GM18517 (cell line): ENCODE data around the gene SPEM2.

Experiments used
- ATAC-seq: cut with Tn5 transposase; IDR thresholded peaks from one replicate; pipeline ENCODE4 v1.9.1; 2021; ENCODE audit warnings: mild to moderate bottlenecking, moderate library complexity; ENCODE audit not compliant: unreplicated experiment

SPEM2 gene

DNA sequence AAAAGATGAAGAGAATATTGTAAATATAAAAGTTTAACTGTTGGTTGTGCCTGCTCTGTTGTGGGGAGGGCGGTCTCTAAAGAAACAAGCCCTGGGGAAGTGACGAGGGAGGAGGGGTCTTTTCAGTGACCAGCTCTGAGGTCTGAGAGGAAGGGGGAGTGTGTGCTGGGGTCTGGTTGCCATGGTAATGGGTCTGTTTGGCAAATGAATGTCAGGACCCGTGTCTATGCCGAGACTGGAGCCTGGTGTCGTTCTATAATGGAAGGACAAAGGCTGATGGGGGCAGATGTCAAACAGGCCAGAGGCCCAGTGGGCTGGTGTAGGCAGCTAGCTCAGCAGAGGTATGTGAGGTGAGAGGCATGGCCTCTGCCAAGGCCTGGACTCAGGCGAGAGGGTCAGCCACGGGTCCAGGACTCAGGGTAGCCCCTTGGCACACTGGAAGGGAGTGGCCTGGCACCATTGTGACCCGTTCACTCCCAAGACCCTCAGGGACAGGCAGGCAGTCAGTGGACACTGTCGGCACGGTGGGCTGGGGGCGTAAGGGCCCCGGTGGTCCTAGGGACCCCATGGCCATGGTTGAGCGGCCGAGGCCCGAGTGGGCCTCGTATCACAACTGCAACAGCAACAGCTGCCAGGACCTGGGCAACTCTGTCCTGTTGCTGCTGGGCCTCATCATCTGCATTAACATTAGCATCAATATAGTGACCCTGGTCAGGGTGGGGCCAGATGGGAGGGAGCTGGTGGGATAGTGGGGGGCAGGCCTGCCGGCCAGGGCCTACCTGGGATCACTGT is 5.4 kb upstream of the SPEM2 start, which contains the start of gene SPEM1:
Gene SPEM1 (plus strand): TSS at position 506 of the 792 bp plus-strand sequence. CDS start 61 bp downstream, at position 567.
- ATAC-seq, result no peak

DNA sequence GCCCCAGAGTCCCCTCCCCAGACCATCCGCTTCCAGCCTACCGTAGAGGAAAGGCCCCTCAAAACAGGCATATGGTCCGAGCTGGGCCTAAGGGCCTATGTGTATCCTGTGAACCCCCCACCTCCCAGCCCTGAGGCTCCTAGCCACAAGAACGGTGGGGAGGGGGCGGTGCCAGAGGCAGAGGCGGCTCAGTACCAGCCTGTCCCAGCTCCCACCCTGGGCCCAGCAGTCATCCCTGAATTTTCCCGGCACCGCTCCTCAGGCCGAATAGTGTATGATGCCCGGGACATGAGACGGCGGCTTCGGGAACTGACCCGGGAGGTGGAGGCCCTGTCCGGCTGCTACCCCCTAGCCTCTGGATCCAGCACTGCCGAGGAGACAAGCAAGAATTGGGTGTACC is 4.2 kb upstream of the SPEM2 start:
- ATAC-seq, result no peak

DNA sequence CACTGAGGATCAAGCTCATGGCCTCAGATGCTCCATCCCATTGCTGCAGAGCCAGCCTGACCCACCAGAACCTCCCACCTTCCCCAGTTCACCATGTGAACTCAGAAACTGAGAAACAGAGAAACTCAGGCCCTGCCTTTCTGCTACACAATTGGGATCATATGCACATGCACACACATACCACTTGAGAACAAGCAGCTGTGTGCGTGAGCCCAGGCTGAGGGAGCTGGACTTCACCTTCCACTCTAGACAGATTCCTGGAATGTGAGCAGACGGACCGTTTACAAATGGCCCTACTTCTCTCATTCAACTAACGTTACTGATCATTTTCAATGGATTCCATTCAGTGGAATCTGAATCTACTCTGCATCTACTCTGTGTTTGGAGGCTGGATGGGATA is 1.7 kb upstream of the SPEM2 start:
- no peak for ATAC-seq

DNA sequence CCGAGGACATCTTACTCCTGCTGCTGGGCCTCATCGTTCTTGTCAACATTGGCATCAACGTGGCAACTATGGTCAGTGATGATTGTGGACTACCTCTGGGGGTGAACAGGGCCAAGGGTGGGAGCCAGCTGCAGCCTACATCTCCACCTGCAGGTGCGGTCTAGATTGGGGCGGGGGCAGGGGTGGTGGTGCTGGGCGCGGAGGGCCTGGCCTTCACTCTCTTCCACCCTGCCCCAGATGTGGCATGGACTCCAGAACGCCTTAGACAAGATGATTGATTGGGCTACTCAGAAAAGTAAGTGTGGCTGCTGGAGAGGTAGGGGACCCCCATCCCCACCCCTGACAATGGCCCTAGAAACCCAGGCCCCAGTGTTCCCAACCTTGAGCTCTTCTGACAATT is 340 bp downstream of the SPEM2 start:
- ATAC-seq, result no peak

DNA sequence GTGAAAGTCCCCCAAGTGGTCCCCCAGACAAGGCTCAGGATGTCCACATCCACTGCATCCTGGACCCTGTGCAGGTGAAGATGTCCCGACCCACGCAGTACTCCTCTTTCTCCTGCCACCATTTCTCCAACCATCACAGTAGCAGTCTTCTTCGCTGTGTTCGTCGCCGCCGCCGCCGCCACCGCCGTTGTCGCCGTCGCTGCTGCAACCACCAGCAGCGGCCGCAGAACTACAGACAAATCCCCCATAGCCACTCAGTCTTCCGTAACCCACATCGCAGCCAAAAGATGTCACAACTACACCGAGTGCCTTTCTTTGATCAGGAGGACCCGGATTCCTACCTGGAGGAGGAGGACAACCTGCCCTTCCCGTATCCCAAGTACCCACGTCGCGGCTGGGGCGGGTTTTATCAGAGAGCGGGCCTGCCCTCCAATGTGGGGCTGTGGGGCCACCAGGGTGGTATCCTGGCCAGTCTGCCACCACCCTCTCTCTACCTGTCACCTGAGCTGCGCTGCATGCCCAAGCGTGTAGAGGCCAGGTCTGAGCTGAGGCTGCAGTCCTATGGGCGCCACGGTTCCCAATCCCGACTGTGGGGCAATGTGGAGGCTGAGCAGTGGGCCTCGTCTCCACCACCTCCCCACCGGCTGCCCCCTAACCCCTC is 917 bp downstream of the SPEM2 start:
- no peak for ATAC-seq

DNA sequence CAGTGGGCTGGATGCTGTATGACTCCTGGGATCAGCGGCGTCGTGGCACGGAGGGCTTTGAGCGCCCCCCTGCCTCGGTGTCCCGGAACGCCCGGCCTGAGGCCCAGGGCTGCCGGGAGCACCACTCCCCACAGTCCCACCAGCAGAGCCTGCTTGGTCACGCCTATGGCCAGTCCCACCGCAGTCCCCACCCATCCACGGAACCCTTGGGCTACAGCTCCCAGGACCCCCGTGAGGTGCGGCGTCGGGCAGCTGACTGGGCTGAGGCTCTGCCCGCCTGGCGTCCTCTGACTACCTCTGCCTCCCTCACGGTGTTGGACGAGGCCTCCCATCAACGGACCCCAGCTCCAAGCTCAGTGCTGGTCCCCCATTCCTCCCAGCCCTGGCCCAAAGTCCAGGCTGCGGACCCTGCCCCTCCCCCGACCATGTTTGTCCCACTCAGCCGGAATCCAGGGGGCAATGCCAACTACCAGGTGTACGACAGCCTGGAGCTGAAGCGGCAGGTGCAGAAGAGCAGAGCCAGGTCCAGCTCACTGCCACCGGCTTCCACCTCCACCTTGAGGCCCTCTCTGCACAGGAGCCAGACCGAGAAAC is 1.6 kb downstream of the SPEM2 start:
- ATAC-seq, result no peak

DNA sequence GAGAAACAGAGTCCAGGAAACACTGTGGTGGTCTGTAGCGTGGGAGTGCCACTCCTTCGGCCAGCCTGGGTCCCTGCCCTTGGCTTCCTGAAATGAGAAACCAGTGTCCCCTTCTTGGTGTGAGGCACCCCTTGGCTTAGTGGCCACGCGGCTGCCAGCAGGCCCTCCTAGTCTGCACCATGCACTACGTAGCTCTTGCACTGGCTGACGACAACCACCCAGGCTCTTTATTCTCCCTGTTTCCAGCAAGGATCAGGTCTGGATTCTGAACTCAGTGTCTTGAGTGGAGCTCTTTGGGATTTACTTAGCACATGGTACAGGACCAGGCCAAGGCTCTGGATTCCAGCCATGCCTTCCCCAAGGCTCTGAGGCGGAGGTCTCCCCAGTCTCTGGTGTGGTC is 2.1 kb downstream of the SPEM2 start:
- ATAC-seq, result no peak

DNA sequence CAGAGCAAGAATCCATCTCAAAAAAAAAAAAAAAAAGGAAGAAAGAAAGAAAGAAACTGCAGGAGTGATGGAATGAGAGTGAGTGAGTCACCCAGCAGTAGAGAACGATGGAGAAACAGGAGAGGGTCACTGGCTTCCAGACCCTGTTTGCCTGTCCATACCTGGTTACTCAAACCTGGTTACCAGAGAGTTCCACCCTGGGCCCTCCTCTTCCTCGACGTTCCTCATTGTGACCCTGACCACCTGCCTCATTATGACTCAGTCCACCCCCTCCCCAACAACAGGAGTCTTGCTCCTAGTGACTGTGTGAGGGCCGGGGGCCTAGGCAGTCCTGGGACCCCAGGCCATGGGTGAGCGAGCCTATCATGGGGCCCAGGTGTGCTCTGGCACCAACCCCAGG is 3.1 kb downstream of the SPEM2 start, which contains the start of gene SPEM3:
Gene SPEM3 (plus strand): TSS at position 301 of the 400 bp plus-strand sequence. CDS start 46 bp downstream, at position 347.
- no peak for ATAC-seq

DNA sequence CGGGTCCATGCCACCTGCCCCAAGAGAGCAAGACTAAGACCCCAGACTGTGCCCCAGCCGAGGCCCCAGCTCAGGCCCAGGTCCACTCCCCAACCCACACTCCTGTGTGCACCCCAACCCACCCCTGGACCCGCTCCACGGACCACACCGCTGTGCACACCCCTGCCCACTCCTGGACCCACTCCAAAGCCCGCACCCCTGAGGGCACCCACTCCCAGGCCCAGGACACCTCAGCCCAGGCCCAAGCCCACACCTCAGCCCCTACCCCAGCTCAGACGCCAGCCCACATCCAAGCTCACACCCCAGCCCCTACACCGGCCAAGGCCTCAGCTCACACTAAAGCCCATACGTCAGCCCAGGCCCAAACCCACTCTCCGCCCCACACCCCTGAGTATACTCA is 4.3 kb downstream of the SPEM2 start:
- ATAC-seq, result no peak

DNA sequence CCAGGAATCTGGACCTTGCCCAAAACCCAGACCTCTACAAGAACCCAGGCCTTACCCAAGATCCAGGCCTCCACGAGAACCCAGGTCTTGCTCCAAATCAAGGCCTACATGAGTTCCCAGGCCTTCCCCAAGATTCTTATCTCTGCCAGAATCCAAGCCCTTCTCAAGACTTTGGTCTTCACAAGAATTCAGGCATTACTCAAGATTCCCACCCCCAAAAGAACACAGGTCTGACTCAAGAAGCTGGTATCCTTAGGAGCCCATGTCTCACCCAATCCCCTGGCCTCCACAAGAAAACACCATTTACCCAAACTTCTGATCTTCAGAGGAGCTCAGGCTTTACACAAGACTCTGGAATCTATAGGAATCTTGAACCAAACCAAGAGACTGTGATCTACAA is 5.8 kb downstream of the SPEM2 start:
- ATAC-seq, result no peak

DNA sequence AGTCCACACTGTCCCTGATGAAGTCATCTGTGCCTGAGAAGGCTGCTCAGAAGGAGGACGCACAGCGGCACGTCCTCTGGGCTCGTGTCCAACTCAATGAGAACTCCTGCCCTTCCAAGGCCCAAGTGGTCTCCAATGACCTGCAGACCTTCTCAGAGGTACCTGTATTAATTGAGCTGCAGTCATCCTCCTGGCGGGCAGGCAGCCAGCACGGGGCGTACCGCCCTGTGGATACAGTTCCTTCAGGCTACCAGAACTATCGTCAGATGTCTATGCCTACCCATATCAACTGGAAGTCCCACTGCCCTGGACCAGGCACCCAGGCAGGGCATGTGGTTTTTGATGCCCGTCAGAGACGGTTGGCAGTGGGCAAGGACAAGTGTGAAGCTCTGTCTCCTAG is 6.9 kb downstream of the SPEM2 start:
- ATAC-seq, result no peak

DNA sequence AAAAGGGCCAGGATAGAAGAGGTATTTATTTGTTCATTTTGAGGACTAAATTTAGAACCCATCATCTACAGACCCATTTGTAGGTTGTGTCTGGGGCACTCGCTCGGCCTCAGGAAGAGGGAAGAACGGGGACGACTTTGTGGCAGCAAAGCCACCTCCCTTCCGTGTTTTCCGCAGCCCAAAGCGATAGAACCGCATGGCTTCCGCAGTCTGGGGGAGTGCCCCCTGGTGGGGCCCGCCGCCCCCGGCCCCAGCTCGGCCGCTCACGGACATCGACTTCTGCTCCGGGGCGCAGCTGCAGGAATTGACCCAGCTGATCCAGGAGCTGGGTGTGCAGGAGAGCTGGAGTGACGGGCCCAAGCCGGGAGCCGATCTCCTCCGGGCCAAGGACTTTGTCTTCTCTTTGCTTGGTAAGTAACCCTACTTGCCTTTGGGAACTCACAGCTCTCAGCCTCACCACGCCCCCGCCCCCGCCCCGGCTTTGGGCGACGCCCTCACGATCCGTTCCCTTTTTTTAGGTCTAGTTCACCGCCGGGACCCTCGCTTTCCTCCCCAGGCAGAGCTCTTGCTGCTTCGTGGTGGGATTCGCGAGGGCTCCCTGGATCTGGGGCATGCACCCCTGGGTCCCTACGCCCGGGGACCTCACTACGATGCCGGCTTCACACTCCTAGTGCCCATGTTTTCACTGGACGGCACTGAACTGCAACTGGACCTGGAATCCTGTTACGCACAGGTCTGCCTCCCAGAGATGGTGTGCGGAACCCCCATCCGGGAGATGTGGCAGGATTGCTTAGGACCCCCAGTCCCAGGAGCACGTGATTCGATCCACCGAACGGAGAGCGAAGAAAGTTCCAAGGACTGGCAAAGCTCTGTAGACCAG is 10.5 kb downstream of the SPEM2 start:
- ATAC-seq, result no peak

DNA sequence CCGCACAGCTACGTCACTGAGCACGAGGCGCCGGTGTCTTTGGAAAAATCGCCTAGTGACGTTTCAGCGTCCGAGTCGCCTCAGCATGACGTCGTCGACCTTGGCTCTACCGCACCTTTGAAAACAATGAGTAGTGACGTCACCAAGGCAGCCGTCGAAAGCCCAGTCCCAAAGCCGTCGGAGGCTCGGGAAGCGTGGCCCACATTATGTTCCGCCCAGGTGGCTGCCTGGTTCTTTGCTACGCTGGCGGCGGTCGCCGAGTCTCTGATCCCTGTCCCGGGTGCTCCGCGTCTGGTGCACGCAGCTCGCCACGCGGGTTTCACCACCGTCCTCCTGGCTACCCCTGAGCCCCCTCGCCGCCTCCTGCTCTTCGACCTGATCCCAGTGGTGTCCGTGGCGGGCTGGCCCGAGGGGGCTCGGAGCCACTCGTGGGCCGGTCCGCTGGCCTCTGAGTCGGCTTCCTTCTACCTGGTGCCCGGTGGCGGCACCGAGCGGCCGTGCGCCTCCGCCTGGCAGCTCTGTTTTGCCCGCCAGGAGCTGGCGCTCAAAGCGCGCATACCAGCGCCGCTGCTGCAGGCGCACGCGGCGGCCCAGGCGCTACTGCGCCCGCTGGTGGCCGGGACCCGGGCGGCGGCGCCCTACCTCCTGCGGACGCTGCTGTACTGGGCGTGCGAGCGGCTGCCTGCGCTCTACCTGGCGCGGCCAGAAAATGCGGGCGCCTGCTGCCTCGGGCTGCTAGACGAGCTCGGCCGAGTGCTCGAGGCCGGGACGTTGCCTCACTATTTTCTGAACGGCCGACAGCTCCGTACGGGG is 11.3 kb downstream of the SPEM2 start:
- ATAC-seq, result no peak

DNA sequence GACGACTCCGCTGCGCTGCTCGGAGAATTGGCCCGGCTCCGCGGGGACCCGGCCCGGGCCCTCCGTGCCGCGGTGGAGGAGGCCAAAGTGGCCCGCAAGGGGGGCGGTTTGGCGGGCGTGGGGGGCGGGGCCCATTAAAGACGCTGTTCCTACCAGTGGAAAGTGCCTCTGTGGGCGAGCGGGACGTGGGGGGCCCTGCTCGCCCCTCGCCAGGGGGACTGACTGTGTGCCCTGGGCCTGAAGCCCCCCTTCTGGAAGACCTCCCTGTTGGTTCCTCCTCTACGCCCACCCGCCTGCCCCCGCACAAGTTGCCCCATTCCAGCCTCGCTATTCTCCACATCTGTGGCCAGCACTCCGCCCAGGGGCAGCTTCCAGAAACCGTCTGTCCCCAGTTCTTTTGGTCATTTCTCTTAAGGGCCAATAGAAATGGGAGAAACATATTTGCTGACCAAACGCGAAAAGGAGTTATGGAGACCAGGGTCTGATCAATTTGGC is 12.0 kb downstream of the SPEM2 start:
- no peak for ATAC-seq

DNA sequence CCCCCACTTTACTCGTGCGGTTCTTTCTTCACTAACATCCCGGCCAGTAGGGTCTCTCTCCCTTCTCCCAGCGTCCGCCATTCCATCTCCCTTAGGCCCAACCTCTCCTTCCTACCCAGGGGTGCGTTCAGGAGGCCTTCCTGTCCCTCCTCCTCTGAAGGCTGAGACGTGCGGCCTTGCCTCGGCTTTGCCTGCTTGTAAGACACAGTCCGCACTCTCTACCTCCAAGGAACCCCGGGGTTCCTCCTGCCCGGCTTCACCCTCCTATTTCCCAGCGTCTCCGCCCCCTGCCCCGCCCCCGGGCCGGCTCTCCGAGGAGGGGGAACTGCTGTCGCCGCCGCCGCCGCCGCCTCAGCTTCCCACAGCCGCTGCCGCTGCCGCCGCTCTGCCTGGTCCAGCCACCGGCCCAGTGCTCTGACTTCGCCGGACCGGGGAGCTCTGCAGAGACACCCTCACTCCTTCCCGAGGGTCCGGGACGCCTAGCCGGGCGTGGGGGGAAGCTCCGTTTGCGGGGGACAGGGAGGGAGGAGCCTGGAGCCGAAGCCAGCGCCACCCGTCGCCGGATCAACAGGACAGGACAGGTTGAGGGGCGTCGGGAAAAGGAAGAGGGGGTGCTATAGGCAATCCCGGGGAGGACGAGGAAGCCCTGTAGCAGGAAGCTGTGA is 12.7 kb downstream of the SPEM2 start:
- no peak for ATAC-seq

DNA sequence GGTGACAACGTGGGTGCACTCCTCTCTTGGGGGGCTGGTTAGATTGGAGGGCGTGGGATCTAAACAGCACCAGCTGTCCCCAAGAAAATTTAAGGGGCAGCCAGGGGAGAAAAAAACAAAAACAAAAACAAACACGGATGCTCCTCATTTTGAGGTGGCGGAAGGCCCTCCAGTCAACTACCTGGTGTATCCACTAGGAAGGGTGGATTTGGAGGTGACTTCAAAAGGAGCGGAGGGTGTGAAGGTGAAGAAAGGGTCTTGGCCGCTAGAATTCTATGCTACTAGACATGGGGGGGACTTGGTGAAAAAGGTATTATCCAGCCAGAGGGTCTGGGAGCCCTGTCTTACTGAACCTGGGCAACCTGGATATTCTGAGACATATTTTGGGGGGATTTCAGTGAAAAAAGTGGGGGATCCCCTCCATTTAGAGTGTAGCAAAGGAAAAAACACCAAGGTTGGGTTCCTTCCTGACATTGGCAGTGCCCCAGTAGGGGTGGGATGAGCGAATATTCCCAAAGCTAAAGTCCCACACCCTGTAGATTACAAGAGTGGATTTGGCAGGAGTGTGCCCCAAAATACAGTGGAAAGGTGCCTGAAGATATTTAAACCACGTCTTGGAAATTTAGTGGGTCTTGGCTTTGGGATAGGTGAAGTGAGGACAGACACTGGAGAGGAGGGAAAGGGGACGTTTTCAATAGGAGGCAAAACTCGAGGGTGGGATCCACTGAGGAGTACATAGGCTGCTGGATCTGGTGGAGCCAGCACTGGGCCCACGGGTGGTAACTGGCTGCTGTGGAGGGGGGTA is 13.4 kb downstream of the SPEM2 start:
- no peak for ATAC-seq

DNA sequence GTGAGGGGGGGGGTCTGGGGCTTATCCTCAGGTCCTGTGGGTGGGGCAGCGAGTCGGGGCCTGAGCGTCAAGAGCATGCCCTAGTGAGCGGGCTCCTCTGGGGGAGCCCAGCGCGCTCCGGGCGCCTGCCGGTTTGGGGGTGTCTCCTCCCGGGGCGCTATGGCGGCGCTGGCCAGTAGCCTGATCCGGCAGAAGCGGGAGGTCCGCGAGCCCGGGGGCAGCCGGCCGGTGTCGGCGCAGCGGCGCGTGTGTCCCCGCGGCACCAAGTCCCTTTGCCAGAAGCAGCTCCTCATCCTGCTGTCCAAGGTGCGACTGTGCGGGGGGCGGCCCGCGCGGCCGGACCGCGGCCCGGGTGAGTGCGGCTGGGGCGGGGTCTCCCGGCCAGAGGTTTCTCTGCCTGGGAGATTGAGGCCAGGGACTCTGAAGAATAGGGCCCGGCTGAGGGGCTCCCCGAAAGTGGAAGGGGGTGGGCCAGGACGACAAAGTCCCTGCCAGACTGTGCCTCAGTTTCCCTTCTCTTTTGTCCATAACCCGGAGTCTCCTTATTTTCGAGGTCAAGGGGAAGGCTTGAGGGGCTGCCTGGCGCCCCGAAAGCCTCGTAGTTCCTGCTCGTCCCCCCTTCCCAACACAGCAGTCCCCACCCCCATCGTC is 14.2 kb downstream of the SPEM2 start, which contains the start of gene FGF11:
Gene FGF11 (plus strand): TSS at position 51 of the 651 bp plus-strand sequence. CDS start 109 bp downstream, at position 160.
- no peak for ATAC-seq
